Mononuclear cell (primary cell): ENCODE data around the gene HIP1. TPM values are rescaled to one million over a fixed set of nuclear protein-coding genes. Genes with fewer than 3 reads are reported as not detected.
"Not testable (repeated sequence)": the region's sequence is repeated elsewhere in the genome, so short reads cannot be mapped to it uniquely, and the experiment has no call there.

Experiments used
- H3K27me3 ChIP-seq: 2 replicates; pipeline ENCODE4 v1.6.0; 2011; ENCODE audit warnings: low read length, control low read depth; ENCODE audit not compliant: insufficient read depth
- H3K4me1 ChIP-seq: 2 replicates; pipeline ENCODE4 v1.5.1; 2011; ENCODE audit warnings: mild to moderate bottlenecking, low read length, control low read depth; ENCODE audit not compliant: insufficient read depth
- H3K4me3 ChIP-seq: 2 replicates; pipeline ENCODE4 v1.5.1; 2011; ENCODE audit warnings: mild to moderate bottlenecking, low read length, moderate library complexity
- H3K9me3 ChIP-seq: 2 replicates; pipeline ENCODE4 v1.5.1; 2011; ENCODE audit warnings: low read depth, mild to moderate bottlenecking, control low read depth, low read length
- total RNA-seq: library from RNA; depleted of rRNA; stranded (reverse); fragments of >200 nt; gene quantifications from one replicate; pipeline ENCODE4 v1.2.3, GENCODE V29; 2012

Gene HIP1
- total RNA-seq, 1 donor = 4.2 TPM

DNA sequence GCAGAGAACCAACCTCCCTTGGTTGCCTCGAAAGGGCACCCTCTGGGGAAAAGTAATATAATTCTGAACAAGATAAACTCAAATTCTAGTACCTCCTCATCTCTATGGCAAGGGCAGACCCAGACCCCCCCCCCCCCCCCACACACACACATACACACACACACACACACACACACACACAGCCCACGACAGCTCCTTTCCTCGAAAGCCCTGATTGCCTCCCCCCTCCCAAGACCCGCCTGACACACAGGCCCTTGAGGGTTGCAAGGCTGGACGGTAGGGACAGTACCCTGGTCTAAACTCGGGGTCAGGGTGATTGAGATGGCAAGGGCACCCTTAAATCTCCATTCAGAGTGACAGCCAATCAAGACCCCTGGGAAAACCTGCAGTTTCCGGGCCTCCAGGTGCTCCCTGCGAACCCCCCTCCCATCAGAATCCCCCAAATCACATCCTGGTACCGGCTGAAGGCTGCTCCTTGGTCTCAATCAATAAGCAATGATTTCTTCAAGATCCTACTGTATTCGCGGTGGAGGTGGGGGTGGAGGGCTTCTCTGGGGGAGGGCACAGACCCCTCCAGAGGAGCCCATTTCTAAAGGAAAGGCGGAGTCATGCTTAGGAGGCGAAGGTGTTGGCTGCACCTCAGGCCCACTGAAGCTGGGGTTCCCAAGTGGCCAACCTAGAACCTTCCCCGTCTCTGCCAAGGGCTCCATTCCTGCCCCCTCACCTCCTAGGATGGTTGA lies 100.7 kb downstream of the HIP1 start:
- H3K9me3 ChIP-seq = no peaks in the 10 kb centered on the region
- H3K4me1 ChIP-seq = peaks cover 23% of the 10 kb centered on the region
- H3K4me3 ChIP-seq = peak overlapping the region; percentile 39
- no peaks in the 10 kb centered on the region for H3K27me3 ChIP-seq

DNA sequence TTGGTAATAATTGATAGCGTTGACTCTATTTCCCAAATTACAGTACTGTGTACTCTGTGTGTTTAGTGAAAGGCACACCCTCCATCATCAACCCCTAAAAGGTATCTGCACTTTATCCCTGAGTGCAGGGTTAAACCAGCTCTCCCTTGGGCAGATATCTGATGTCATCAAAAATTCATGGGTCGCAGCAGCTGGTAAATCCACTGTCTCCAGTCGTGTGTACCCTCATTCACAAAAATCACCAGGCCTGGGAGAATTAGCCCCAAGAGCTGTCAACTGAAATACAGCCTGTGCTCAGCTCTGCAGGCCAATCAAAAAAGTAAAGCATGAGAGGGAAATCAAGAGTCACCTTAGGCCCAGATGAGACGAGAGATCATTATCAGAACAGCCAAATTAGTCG lies 103.7 kb downstream of the HIP1 start:
- Histone ChIP-seq H3K4me3 (no peak overlapping the region), H3K27me3 (no peaks in the 10 kb centered on the region), H3K9me3 (no peaks in the 10 kb centered on the region), H3K4me1 (peaks cover 41% of the 10 kb centered on the region)

DNA sequence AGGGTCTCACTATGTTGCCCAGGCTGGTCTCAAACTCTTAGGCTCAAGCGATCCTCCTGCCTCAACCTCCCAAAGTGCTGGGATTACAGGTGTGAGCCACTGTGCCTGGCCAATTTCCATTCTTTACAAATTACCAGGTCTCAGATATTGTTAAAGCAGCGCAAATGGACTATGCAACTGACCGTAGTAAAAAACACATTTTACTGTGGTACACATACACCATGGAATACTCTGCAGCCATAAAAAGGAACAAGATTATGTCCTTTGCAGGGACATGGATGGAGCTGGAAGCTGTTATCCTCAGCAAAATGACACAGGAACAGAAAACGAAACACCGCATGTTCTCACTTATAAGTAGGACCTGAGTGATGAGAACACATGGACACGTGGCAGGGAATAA lies 106.2 kb downstream of the HIP1 start:
- H3K27me3 ChIP-seq = not testable (repeated sequence)

DNA sequence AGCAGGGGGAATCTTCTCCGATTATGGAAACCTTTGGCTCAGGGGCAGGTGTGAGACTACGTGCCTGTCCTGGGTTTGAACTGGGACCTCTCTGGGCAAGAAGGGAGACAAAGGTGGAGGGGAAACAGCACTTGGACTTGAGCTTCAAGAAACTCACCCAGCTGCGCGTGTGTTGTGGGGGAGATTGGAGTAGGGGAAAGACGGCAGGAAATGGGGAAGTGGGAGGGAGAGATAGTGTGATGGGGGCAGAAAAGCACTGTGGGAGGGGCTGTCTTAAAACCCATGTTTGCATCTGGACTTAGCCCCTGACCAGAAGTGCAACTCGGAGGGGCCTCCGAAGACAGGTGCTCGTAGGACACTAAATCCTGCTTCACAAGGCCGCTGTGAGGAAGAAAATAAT lies 107.0 kb downstream of the HIP1 start:
- Histone ChIP-seq H3K27me3 (no peaks in the 10 kb centered on the region), H3K9me3 (no peaks in the 10 kb centered on the region), H3K4me3 (no peak overlapping the region), H3K4me1 (peaks cover 20% of the 10 kb centered on the region)

More for the DNA sequence above, 106.2 kb downstream of the HIP1 start:
- not testable (repeated sequence) for H3K4me3 ChIP-seq, H3K9me3 ChIP-seq
- H3K4me1 ChIP-seq = peaks cover 23% of the 10 kb centered on the region

DNA sequence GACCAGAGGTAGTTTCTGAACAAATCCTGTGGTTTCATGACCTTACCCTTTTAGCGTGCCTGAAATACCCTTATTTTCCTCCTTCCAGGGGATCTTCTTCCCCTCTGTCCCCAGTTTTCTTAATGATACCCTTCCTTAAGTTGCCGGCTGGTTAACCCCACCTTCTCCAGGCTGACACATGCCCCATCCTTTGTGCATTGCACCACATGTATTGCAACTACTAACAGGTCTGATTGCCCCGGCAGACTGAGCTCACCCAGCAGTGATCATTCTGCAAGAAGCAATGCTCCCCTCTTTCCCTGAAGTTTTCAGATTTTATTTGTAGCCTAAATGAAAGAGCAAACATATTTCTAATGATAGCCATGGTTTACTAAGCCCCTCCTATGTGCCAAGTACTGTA lies 108.2 kb downstream of the HIP1 start:
- H3K9me3 ChIP-seq = no peaks in the 10 kb centered on the region
- no peak overlapping the region for H3K4me3 ChIP-seq
- H3K4me1 ChIP-seq = peaks cover 22% of the 10 kb centered on the region
- H3K27me3 ChIP-seq = no peaks in the 10 kb centered on the region

DNA sequence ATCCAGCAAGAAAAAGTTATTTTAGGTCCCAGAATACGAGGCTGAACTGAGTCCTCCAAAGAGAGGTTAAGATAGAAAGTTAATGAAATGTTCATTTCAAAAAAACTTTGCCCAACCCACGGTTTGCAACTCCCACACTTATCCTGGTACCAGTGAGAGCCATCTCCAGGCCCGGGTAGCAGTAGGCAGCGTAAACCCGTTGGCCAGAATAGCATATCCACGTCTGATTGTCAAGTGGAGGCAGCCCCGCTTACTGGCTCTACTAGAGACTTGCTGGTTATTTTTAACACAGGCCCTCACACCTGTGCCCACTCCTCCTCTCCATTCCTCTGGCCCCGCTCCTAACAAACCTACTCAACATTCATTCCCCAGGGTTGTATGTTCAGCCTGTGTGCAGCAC lies 109.7 kb downstream of the HIP1 start:
- H3K27me3 ChIP-seq = no peaks in the 10 kb centered on the region
- H3K4me3 ChIP-seq = no peak overlapping the region
- H3K4me1 ChIP-seq = peaks cover 37% of the 10 kb centered on the region
- H3K9me3 ChIP-seq = no peaks in the 10 kb centered on the region

DNA sequence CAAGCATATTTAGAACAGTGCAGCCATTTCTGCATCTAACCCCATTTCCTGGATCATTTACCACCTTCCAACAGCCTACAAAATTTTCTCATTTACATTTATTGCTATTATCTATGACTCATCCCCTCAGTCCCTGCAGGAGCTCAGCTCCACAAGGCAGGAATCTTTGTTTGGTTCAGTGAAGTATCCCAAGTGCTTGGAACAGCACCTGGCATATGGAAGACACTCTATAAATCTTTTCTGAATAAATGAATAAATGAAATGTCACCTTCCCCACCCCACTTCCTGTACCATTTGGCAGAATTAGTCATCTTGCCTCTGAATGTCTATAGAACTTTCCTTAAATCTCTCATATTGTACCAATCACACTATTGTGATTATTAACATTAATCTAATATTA lies 110.7 kb downstream of the HIP1 start:
- Histone ChIP-seq H3K27me3 (no peaks in the 10 kb centered on the region), H3K4me3 (no peak overlapping the region), H3K9me3 (no peaks in the 10 kb centered on the region), H3K4me1 (peaks cover 46% of the 10 kb centered on the region)

DNA sequence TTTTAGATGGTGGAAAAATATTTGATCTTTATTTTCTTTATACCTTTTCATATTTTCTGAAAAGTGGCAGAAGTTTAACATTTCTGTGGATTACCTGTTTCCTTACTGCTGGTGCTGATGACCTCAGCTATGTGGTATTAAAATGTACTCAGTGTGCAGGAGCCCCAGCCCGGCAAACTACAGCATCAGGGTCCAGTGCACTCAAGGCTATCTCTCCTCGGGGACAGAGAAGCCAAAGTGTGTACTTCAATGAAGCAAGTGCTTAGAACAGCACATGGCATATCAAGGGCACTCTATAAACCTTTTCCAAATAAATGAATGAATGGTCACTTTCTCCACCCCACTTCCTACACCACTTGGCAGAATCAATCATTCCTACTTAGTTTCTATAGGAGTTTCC lies 111.8 kb downstream of the HIP1 start:
- Histone ChIP-seq H3K4me1 (peaks cover 55% of the 10 kb centered on the region), H3K9me3 (no peaks in the 10 kb centered on the region)

DNA sequence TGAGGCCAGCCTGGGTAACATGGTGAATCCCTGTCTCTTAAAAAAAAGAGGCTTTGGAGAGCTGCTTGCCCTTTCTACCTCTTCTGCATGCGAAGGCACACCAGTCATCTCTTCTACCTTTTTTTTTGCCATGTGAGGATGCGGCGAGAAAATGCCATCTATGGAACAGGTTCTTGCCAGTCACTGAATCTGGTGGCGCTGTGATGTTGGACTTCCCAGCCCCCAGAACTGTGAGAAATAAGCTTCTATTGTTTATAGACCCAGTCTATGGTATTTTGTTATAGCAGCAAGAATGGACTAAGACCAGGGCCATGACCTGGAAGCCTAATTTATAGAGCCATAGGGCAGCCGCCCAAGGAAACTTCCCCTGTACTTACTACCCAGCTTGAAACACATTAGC lies 112.9 kb downstream of the HIP1 start:
- no peaks in the 10 kb centered on the region for H3K27me3 ChIP-seq
- peaks cover 55% of the 10 kb centered on the region for H3K4me1 ChIP-seq

More for the DNA sequence above, 111.8 kb downstream of the HIP1 start:
- H3K27me3 ChIP-seq = no peaks in the 10 kb centered on the region
- no peak overlapping the region for H3K4me3 ChIP-seq

DNA sequence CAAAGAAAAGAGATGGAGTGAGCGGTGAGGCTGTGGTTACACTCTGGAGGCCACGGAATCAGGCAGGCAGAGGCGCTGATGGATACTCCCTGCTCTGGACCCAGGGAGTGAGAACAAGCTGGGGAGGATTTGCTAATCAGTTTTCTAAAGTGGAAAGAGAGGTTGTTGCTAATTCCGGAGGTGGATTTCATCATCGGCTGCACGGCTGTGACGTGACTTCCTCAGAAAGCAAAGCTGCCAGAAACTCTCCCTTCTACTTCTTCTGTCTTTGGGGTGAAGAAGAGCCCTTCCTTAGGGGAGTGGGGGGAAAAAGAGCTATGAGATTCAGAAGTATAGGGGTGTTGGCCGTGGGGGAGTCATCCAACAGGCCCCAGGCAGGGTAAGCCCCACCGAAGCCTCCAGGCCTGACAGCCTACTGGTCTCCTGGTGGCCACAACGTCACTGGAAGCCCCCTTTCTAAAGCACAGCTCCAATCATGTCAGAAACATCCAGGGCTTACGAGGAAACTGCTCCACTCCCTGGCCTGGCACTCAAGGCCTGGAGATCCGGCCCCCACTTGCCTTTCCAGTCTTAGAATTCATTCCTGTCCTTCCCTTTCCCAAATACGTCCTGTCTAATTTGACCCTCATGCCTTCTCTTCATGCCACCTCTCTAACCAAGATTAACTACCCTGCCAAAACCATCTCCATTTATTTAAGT lies 114.5 kb downstream of the HIP1 start:
- no peaks in the 10 kb centered on the region for H3K9me3 ChIP-seq
- no peaks in the 10 kb centered on the region for H3K27me3 ChIP-seq
- H3K4me1 ChIP-seq = peaks cover 64% of the 10 kb centered on the region
- no peak overlapping the region for H3K4me3 ChIP-seq

More for the DNA sequence above, 112.9 kb downstream of the HIP1 start:
- H3K4me3 ChIP-seq = no peak overlapping the region
- no peaks in the 10 kb centered on the region for H3K9me3 ChIP-seq

DNA sequence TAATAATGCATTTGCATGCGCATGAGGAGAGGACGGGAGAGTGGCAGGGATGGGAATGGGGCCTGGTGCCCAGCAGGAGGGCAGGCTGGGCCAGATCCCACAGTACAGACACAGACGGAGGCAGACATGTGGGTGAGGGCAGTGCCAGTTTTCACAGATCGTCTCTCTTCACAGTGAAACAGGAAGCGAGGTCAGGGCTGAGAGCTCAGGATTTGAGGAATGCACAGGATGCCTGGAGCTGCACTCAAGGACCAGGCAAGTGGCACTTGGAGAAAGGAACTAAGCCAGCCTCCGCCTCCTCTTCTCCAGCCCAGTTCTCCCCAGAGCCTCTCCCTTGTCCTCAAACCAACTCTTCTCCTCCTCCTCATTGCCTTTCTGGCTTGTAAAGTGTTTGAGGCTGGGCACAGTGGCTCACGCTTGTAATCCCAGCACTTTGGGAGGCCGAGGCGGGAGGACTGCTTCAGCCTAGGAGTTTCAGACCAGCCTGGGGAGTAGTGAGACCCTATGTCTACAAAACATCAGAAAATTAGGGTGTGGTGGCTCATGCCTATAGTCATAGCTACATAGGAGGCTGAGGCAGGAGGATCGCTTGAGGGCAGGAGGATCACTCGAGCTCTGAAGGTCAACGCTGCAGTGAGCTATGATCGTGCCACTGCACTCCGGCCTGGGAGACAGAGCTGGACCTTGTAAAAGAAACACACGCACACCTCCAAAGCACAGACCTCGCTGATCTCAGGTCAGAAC lies 115.2 kb downstream of the HIP1 start:
- H3K4me3 ChIP-seq = no peak overlapping the region
- no peaks in the 10 kb centered on the region for H3K9me3 ChIP-seq
- H3K27me3 ChIP-seq = no peaks in the 10 kb centered on the region
- peaks cover 71% of the 10 kb centered on the region for H3K4me1 ChIP-seq

DNA sequence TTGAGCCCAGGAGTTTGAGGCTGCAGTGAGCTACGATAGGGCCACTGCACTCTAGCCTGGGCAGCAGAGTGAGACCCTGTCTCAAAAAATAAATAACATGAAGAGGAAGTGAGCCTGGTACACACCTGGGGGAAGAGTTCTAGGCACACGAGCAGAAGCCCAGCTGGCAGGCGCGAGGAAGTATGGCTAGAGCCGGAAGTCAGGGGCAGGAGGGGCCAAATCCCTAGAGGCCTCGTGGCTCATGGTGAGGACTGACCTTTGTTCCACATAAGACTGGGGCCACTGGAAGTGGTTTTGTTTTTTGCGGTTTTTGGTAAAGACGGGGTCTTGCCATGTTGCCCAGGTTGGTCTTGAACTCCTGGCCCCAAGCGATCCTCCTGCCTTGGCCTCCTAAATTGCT lies 117.6 kb downstream of the HIP1 start:
- H3K27me3 ChIP-seq = no peaks in the 10 kb centered on the region
- peaks cover 95% of the 10 kb centered on the region for H3K4me1 ChIP-seq
- H3K9me3 ChIP-seq = no peaks in the 10 kb centered on the region
- H3K4me3 ChIP-seq = no peak overlapping the region

DNA sequence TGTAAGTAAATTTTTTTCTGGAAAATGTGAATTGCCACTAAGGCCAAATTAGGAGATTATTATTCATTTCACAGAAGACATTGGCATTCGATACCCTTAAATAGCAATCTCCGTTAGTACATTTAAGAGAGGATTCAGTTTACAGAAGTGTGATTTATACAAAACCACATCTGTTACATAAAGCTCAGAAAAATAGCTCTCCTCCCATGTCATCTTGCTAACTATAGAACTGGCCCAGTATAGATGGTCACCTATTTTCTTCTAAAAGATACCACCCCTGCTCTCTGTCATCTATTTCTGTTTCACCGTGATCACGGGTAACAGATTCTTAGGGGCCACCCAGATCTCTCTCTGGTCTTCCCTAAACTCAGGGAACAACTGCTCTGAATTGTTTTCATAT lies 119.1 kb downstream of the HIP1 start:
- H3K27me3 ChIP-seq = no peaks in the 10 kb centered on the region
- no peak overlapping the region for H3K4me3 ChIP-seq
- H3K9me3 ChIP-seq = no peaks in the 10 kb centered on the region
- peaks cover 99% of the 10 kb centered on the region for H3K4me1 ChIP-seq

DNA sequence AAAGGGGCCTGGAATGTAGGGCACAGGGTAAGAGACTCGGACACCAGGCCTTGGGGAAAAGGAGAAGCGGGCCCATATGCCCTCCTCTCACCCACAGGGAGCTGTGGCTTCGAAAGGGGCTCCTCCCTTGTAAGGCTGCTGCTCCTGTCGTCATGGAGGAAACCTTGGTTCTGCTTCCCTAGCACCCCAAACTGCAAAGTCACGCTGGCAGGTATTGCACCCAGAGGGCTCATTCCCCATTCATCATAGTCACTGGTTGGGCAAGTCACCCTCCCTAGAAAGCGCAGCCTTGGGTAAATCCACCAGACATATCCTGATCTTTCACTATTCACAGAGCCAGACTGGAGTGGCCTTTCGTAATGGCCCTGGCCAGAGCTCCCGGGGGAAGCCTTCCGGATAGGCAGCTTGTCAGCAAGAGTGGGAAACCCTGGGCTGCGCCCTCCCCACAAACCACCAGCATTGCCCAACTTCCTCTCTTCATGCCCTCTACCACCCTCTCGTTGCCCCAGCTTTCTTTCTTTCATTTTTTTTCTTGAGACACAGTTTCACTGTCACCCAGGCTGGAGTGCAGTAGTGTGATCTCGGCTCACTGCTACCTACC lies 121.0 kb downstream of the HIP1 start:
- H3K27me3 ChIP-seq = no peaks in the 10 kb centered on the region
- peaks cover 98% of the 10 kb centered on the region for H3K4me1 ChIP-seq
- H3K4me3 ChIP-seq = no peak overlapping the region
- H3K9me3 ChIP-seq = no peaks in the 10 kb centered on the region
